ENCODE measurements around the gene FBXO42.

DNA sequence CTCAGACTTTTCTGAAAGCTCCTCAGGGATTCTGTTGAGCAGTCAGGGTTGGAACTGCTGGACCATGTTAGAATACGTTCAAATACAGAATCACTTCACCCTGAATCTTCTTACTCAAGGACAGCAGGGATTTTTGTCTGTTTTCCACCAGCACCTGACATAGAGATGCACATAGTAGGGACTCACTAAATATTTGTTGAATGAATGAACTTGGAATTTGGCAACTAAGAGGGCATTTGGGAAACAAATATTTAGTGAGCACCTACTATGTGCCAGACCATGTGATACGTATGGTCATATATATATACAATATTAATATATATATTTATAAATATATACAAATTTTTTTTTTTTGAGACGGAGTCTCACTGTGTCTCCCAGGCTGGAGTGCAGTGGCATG is 4.6 kb upstream of the FBXO42 start:
- TF ChIP-seq, protein P1, sequence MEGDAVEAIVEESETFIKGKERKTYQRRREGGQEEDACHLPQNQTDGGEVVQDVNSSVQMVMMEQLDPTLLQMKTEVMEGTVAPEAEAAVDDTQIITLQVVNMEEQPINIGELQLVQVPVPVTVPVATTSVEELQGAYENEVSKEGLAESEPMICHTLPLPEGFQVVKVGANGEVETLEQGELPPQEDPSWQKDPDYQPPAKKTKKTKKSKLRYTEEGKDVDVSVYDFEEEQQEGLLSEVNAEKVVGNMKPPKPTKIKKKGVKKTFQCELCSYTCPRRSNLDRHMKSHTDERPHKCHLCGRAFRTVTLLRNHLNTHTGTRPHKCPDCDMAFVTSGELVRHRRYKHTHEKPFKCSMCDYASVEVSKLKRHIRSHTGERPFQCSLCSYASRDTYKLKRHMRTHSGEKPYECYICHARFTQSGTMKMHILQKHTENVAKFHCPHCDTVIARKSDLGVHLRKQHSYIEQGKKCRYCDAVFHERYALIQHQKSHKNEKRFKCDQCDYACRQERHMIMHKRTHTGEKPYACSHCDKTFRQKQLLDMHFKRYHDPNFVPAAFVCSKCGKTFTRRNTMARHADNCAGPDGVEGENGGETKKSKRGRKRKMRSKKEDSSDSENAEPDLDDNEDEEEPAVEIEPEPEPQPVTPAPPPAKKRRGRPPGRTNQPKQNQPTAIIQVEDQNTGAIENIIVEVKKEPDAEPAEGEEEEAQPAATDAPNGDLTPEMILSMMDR (conservative IDR thresholded peaks at IDR 0.05 in 1 of 2, IDR thresholded peaks at IDR 0.05 in 1 of 2; ENCODE audit: low read depth in 1 of 2, low read length in 2 of 2) = no peak
- no peak for TF ChIP-seq EZH2 (IDR thresholded peaks at IDR 0.05; ENCODE audit: low read length, missing control alignments)
